Testis (tissue), 2 donors: Measurements from ENCODE around the gene HOXA6.

Experiments used
- CTCF ChIP-seq, 3 experiments: fragments of 450-650 bp in 2 of 3; fragments of 200-600 bp in 1 of 3; sonication (generic) in 1 of 3; IDR thresholded peaks; one replicate each; pipeline ENCODE4 v1.5.1; 2016 to 2019; ENCODE audit warnings: antibody characterized with exemption in 3 of 3, mild to moderate bottlenecking in 2 of 3, moderate library complexity in 1 of 3
- POLR2A ChIP-seq: fragments of 450-650 bp; IDR thresholded peaks from one replicate; pipeline ENCODE4 v1.6.1; 2017; ENCODE audit warnings: antibody characterized with exemption, mild to moderate bottlenecking, moderate library complexity

- TF ChIP-seq POLR2A (no peak), CTCF (IDR thresholded peaks at IDR 0.05) (no peak)
Observed at GRCh38 chr7:27183682-27184336, 36.2 kb upstream of the HOXA6 start.
